Skin of body (tissue), 2 donors: ENCODE measurements around the gene ELF2. TPM values are rescaled to one million over a fixed set of nuclear protein-coding genes. Genes with fewer than 3 reads are reported as not detected.
"Not testable (repeated sequence)": the region's sequence is repeated elsewhere in the genome, so short reads cannot be mapped to it uniquely, and the experiment has no call there.

ENCODE experiments used
- DNase-seq: peaks from one replicate; lab custom pipeline; 2025; lab: John Stamatoyannopoulos, UW
- total RNA-seq: library from RNA; depleted of rRNA; stranded (reverse); fragments of >200 nt; gene quantifications from one replicate; pipeline ENCODE4 v1.2.3, GENCODE V29; 2014

Gene ELF2
- total RNA-seq, 1 donor from 2014 or later, result 66.2 TPM

GRCh38 chr4:139188648-139189416 is 11.8 kb upstream of the ELF2 start:
- DNase-seq, result no peak

- no peak for DNase-seq
These were observed 7.1 kb upstream of the ELF2 start for GRCh38 chr4:139184129-139184528.

GRCh38 chr4:139177869-139178619 is 1.0 kb upstream of the ELF2 start:
- DNase-seq, result peak; percentile 91

GRCh38 chr4:139176302-139177048 is 543 bp downstream of the ELF2 start:
- peak; percentile 54 for DNase-seq

GRCh38 chr4:139175646-139176301 is 1.2 kb downstream of the ELF2 start:
- DNase-seq, result no peak

GRCh38 chr4:139171876-139172691 is 4.9 kb downstream of the ELF2 start:
- DNase-seq, result peak; percentile 82

GRCh38 chr4:139170932-139171331 is 6.1 kb downstream of the ELF2 start:
- no peak for DNase-seq

GRCh38 chr4:139167774-139168444 is 9.1 kb downstream of the ELF2 start:
- DNase-seq, result no peak

- no peak for DNase-seq
These were observed 12.3 kb downstream of the ELF2 start for GRCh38 chr4:139164731-139165130.

- DNase-seq, result no peak
These were observed 13.2 kb downstream of the ELF2 start for GRCh38 chr4:139163806-139164206.

- DNase-seq, result not testable (repeated sequence)
These were observed 19.0 kb downstream of the ELF2 start for GRCh38 chr4:139157977-139158376.

- no peak for DNase-seq
These were observed 22.0 kb downstream of the ELF2 start for GRCh38 chr4:139154952-139155557.

GRCh38 chr4:139154538-139154937 is 22.5 kb downstream of the ELF2 start:
- no peak for DNase-seq

- no peak for DNase-seq
These were observed 22.9 kb downstream of the ELF2 start for GRCh38 chr4:139154134-139154421.

- DNase-seq, result no peak
These were observed 23.4 kb downstream of the ELF2 start for GRCh38 chr4:139153411-139154133.

- no peak for DNase-seq
These were observed 24.8 kb downstream of the ELF2 start for GRCh38 chr4:139152249-139152648.

GRCh38 chr4:139146926-139147629 is 29.9 kb downstream of the ELF2 start:
- DNase-seq, result no peak

GRCh38 chr4:139145552-139145932 is 31.5 kb downstream of the ELF2 start:
- no peak for DNase-seq
